Mammary epithelial cell (primary cell): ENCODE measurements around the gene HERC4.

Source experiments
- EZH2 ChIP-seq: IDR thresholded peaks from 2 replicates; pipeline ENCODE4 v1.6.1; 2012; ENCODE audit warnings: low read length, inconsistent platforms, borderline replicate concordance
- TF ChIP-seq, protein P1 (sequence below), 2 donors: IDR thresholded peaks in 1 of 2; conservative IDR thresholded peaks in 1 of 2; 2 replicates each; pipeline ENCODE4 v1.5.1; 2011 to 2012; ENCODE audit warnings: inconsistent platforms in 2 of 2, low read length in 2 of 2, mild to moderate bottlenecking in 2 of 2, control low read depth in 1 of 2, low read depth in 1 of 2; ENCODE audit not compliant: insufficient read depth in 1 of 2; ENCODE audit errors: extremely low read depth in 1 of 2

DNA sequence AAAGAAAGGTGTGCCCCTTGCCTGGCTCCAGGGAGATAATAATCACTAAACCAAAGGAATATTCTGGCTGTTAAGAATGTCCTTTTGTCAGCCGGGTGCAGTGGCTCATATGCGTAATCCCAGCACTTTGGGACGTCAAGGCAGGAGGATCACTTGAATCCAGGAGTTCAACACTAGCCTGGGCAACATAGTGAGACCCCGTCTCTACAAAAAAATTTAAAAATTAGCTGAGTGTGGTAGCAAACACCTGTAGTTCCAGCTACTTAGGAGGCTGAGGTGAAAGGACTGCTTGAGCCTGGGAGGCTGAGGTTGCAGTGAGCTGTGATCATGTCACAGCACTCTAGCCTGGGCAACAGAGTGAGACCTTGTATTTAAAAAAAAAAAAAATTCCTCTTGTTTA lies 74.1 kb downstream of the HERC4 start:
- TF ChIP-seq, protein P1, sequence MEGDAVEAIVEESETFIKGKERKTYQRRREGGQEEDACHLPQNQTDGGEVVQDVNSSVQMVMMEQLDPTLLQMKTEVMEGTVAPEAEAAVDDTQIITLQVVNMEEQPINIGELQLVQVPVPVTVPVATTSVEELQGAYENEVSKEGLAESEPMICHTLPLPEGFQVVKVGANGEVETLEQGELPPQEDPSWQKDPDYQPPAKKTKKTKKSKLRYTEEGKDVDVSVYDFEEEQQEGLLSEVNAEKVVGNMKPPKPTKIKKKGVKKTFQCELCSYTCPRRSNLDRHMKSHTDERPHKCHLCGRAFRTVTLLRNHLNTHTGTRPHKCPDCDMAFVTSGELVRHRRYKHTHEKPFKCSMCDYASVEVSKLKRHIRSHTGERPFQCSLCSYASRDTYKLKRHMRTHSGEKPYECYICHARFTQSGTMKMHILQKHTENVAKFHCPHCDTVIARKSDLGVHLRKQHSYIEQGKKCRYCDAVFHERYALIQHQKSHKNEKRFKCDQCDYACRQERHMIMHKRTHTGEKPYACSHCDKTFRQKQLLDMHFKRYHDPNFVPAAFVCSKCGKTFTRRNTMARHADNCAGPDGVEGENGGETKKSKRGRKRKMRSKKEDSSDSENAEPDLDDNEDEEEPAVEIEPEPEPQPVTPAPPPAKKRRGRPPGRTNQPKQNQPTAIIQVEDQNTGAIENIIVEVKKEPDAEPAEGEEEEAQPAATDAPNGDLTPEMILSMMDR (conservative IDR thresholded peaks at IDR 0.05 in 1 of 2, IDR thresholded peaks at IDR 0.05 in 1 of 2; ENCODE audit: extremely low read depth in 1 of 2, insufficient read depth in 1 of 2, low read depth in 1 of 2, low read length in 2 of 2): no peak
- no peak for TF ChIP-seq EZH2
